ENCODE data around the gene CDKN2A. TPM values are rescaled to one million over a fixed set of nuclear protein-coding genes. Genes with fewer than 3 reads are reported as not detected.

CDKN2A gene
- total RNA-seq, 1 donor from 2014 or later = 6.3 TPM

GRCh38 chr9:21945606-21946005 is 48.6 kb downstream of the CDKN2A start:
- DNase-seq (ENCODE audit: low read depth in 2 of 2) = no peak

- no peak for DNase-seq (ENCODE audit: low read depth in 2 of 2)
These were observed 50.7 kb downstream of the CDKN2A start for GRCh38 chr9:21943464-21943863.

- no peak for DNase-seq (ENCODE audit: low read depth in 2 of 2)
These were observed 52.7 kb downstream of the CDKN2A start for GRCh38 chr9:21941337-21941995.

GRCh38 chr9:21936161-21936560 is 58.0 kb downstream of the CDKN2A start:
- DNase-seq (ENCODE audit: low read depth in 2 of 2) = no peak

- no peak for DNase-seq (ENCODE audit: low read depth in 2 of 2)
These were observed 58.6 kb downstream of the CDKN2A start for GRCh38 chr9:21935631-21936030.

- no peak for DNase-seq (ENCODE audit: low read depth in 2 of 2)
These were observed 60.3 kb downstream of the CDKN2A start for GRCh38 chr9:21933865-21934264.

- DNase-seq (ENCODE audit: low read depth in 2 of 2) = no peak
These were observed 60.9 kb downstream of the CDKN2A start for GRCh38 chr9:21933281-21933680.

- DNase-seq (ENCODE audit: low read depth in 2 of 2) = peak in 1 of 2 donors; percentile 7
These were observed 62.8 kb downstream of the CDKN2A start for GRCh38 chr9:21931428-21931827.

GRCh38 chr9:21927752-21928151 is 66.4 kb downstream of the CDKN2A start:
- DNase-seq (ENCODE audit: low read depth in 2 of 2) = no peak

GRCh38 chr9:21923694-21924093 is 70.5 kb downstream of the CDKN2A start:
- DNase-seq (ENCODE audit: low read depth in 2 of 2) = no peak

GRCh38 chr9:21919377-21920362 is 74.5 kb downstream of the CDKN2A start:
- DNase-seq (ENCODE audit: low read depth in 2 of 2) = peak; percentile 67 to 92

Other genes with a start within 250 kb of the CDKN2A start
- 14.8 and 16.7 TPM in 2 replicates for gene MTAP, start 191.8 kb downstream of the CDKN2A start, total RNA-seq
- gene CDKN2B-AS1, start 399 bp upstream of the CDKN2A start, total RNA-seq = 0.76 and 1.4 TPM in 2 replicates
- gene CDKN2B, start 14.9 kb upstream of the CDKN2A start, total RNA-seq = 5.1 and 9.9 TPM in 2 replicates